ENCODE results near the gene RAMP3.
"Not testable (repeated sequence)": the region's sequence is repeated elsewhere in the genome, so short reads cannot be mapped to it uniquely, and the experiment has no call there.

RAMP3 gene

GRCh38 chr7:45202625-45203024 is 45.0 kb downstream of the RAMP3 start:
- intact Hi-C loops (cut with DNase I; ENCODE audit: low total_unique reads): no loop called here
- TF ChIP-seq CTCF (IDR thresholded peaks at IDR 0.05): no peak
- peaks cover 0 to 4% (median 1%) of the 10 kb centered on the region in 4 donors for H3K4me1 ChIP-seq
- no peaks in the 10 kb centered on the region for H3K27me3 ChIP-seq
- H3K4me3 ChIP-seq: no peak overlapping the region
- no peak overlapping the region for H3K27ac ChIP-seq
- H3K36me3 ChIP-seq: no peaks in the 10 kb centered on the region
- DNase-seq: no peak
- no peaks in the 10 kb centered on the region for H3K9me3 ChIP-seq

GRCh38 chr7:45203036-45203435 is 45.4 kb downstream of the RAMP3 start:
- H3K36me3 ChIP-seq: no peaks in the 10 kb centered on the region

GRCh38 chr7:45203459-45203858 is 45.9 kb downstream of the RAMP3 start:
- Histone ChIP-seq H3K4me1 (peaks cover 0 to 4% (median 1%) of the 10 kb centered on the region in 4 donors), H3K9me3 (no peaks in the 10 kb centered on the region), H3K27ac (no peak overlapping the region), H3K4me3 (no peak overlapping the region), H3K36me3 (no peaks in the 10 kb centered on the region), H3K27me3 (no peaks in the 10 kb centered on the region)
- no peak for TF ChIP-seq CTCF (IDR thresholded peaks at IDR 0.05)
- intact Hi-C loops (cut with DNase I; ENCODE audit: low total_unique reads): no loop called here
- no peak for DNase-seq

More at GRCh38 chr7:45203036-45203435, 45.4 kb downstream of the RAMP3 start:
- no peak for DNase-seq
- TF ChIP-seq CTCF (IDR thresholded peaks at IDR 0.05): no peak
- Histone ChIP-seq H3K4me1 (peaks cover 0 to 4% (median 1%) of the 10 kb centered on the region in 4 donors), H3K9me3 (no peaks in the 10 kb centered on the region), H3K27ac (no peak overlapping the region), H3K4me3 (no peak overlapping the region), H3K27me3 (no peaks in the 10 kb centered on the region)
- intact Hi-C loops (cut with DNase I; ENCODE audit: low total_unique reads): no loop called here

GRCh38 chr7:45203936-45204445 is 46.4 kb downstream of the RAMP3 start:
- intact Hi-C loops (cut with DNase I; ENCODE audit: low total_unique reads): no loop called here
- H3K4me1 ChIP-seq: peaks cover 0 to 4% (median 1%) of the 10 kb centered on the region in 4 donors
- H3K27me3 ChIP-seq: no peaks in the 10 kb centered on the region
- H3K27ac ChIP-seq: no peak overlapping the region
- H3K9me3 ChIP-seq: no peaks in the 10 kb centered on the region
- H3K4me3 ChIP-seq: peak overlapping the region in 1 of 2 donors; percentile 23
- no peak for DNase-seq
- no peaks in the 10 kb centered on the region for H3K36me3 ChIP-seq
- no peak for TF ChIP-seq CTCF (IDR thresholded peaks at IDR 0.05)

GRCh38 chr7:45206266-45206665 is 48.7 kb downstream of the RAMP3 start:
- not testable (repeated sequence) for H3K4me3 ChIP-seq

GRCh38 chr7:45209909-45210308 is 52.3 kb downstream of the RAMP3 start:
- H3K27ac ChIP-seq; H3K4me1 ChIP-seq; DNase-seq; H3K9me3 ChIP-seq; H3K4me3 ChIP-seq; H3K36me3 ChIP-seq; intact Hi-C loops (cut with DNase I; ENCODE audit: low total_unique reads): not testable (repeated sequence)
- H3K27me3 ChIP-seq: peaks cover 0 to 11% of the 10 kb centered on the region in 2 donors

More at GRCh38 chr7:45206266-45206665, 48.7 kb downstream of the RAMP3 start:
- H3K27ac ChIP-seq; H3K27me3 ChIP-seq; DNase-seq; H3K9me3 ChIP-seq; H3K36me3 ChIP-seq; intact Hi-C loops (cut with DNase I; ENCODE audit: low total_unique reads); H3K4me1 ChIP-seq: not testable (repeated sequence)

- no peak for DNase-seq
- Histone ChIP-seq H3K4me1 (no peaks in the 10 kb centered on the region), H3K9me3 (no peaks in the 10 kb centered on the region), H3K36me3 (no peaks in the 10 kb centered on the region), H3K4me3 (no peak overlapping the region), H3K27ac (no peak overlapping the region), H3K27me3 (peaks cover 0 to 21% of the 10 kb centered on the region in 2 donors)
- intact Hi-C loops (cut with DNase I; ENCODE audit: low total_unique reads): no loop called here
- TF ChIP-seq CTCF (IDR thresholded peaks at IDR 0.05): no peak
Observed at GRCh38 chr7:45211066-45211465, 53.5 kb downstream of the RAMP3 start.
